GM23338 (cell line): ENCODE measurements around the gene TAF4. TPM values are rescaled to one million over a fixed set of nuclear protein-coding genes. Genes with fewer than 3 reads are reported as not detected.

Experiments used
- ATAC-seq: fragments of 200-7000 bp; cut with Tn5 transposase; 3 replicates; pipeline ENCODE4 v1.9.1; 2020
- DNase-seq: peaks from one replicate; pipeline ENCODE4 v3.0.0-alpha.2; 2015; ENCODE audit warnings: low spot score
- H2AFZ ChIP-seq: fragments of 200-600 bp; sonication (generic); 2 replicates; pipeline ENCODE4 v1.8.0; 2016; ENCODE audit warnings: antibody characterized with exemption, mild to moderate bottlenecking, moderate library complexity
- H3F3A ChIP-seq: fragments of 200-600 bp; sonication (generic); replicated peaks from 2 replicates; pipeline ENCODE4 v1.8.0; 2017; ENCODE audit warnings: antibody characterized with exemption, mixed run types, low read depth
- H3K27ac ChIP-seq: fragments of 200-600 bp; sonication (generic); 2 replicates; pipeline ENCODE4 v1.6.1; 2016; ENCODE audit warnings: low read depth
- H3K27me3 ChIP-seq: fragments of 200-600 bp; sonication (generic); 2 replicates; pipeline ENCODE4 v1.8.0; 2016; ENCODE audit warnings: mild to moderate bottlenecking, mixed run types, moderate library complexity; ENCODE audit not compliant: insufficient read depth
- H3K36me3 ChIP-seq: fragments of 200-600 bp; sonication (generic); 2 replicates; pipeline ENCODE4 v1.8.0; 2016; ENCODE audit warnings: mild to moderate bottlenecking; ENCODE audit not compliant: insufficient read depth
- H3K4me1 ChIP-seq: fragments of 200-600 bp; sonication (generic); 2 replicates; pipeline ENCODE4 v1.8.0; 2016; ENCODE audit warnings: mild to moderate bottlenecking, moderate library complexity; ENCODE audit not compliant: insufficient read depth
- H3K4me2 ChIP-seq: fragments of 200-600 bp; sonication (generic); 2 replicates; pipeline ENCODE4 v1.7.1; 2017; ENCODE audit warnings: mixed run types
- H3K4me3 ChIP-seq: fragments of 200-600 bp; sonication (generic); 2 replicates; pipeline ENCODE4 v1.6.1; 2016; ENCODE audit warnings: mixed run types
- H3K79me2 ChIP-seq: fragments of 200-600 bp; sonication (generic); replicated peaks from 2 replicates; pipeline ENCODE4 v1.8.0; 2017; ENCODE audit warnings: mild to moderate bottlenecking; ENCODE audit not compliant: insufficient read depth
- H3K9me2 ChIP-seq: fragments of 200-600 bp; sonication (generic); 2 replicates; pipeline ENCODE4 v1.8.0; 2017; ENCODE audit not compliant: insufficient read depth
- H4K20me1 ChIP-seq: fragments of 200-600 bp; sonication (generic); replicated peaks from 2 replicates; pipeline ENCODE4 v1.8.0; 2017; ENCODE audit warnings: mild to moderate bottlenecking; ENCODE audit not compliant: insufficient read depth
- H3K27ac Mint-ChIP-seq: 2 replicates; pipeline ENCODE4 v1.8.0; 2020; ENCODE audit warnings: inconsistent platforms, mild to moderate bottlenecking, moderate library complexity, mixed read lengths
- H3K27me3 Mint-ChIP-seq: 3 replicates; pipeline ENCODE4 v1.8.0; 2022; ENCODE audit warnings: low read depth, mild to moderate bottlenecking, moderate library complexity, mixed read lengths, inconsistent platforms; ENCODE audit not compliant: insufficient read depth, poor library complexity
- H3K36me3 Mint-ChIP-seq: 3 replicates; pipeline ENCODE4 v1.8.0; 2021; ENCODE audit warnings: low read depth, mild to moderate bottlenecking, inconsistent platforms, moderate library complexity, mixed read lengths
- H3K4me1 Mint-ChIP-seq: 3 replicates; pipeline ENCODE4 v1.8.0; 2020; ENCODE audit warnings: mild to moderate bottlenecking, inconsistent platforms, mixed read lengths
- H3K4me3 Mint-ChIP-seq: 3 replicates; pipeline ENCODE4 v1.8.0; 2021; ENCODE audit warnings: moderate library complexity, mild to moderate bottlenecking, inconsistent platforms, mixed read lengths
- H3K9me3 Mint-ChIP-seq: 3 replicates; pipeline ENCODE4 v1.8.0; 2020; ENCODE audit warnings: moderate library complexity, mild to moderate bottlenecking, inconsistent platforms, mixed read lengths
- CREB1 ChIP-seq: fragments of 250-450 bp; sonication (Bioruptor Pico); IDR thresholded peaks from 2 replicates; pipeline ENCODE4 v1.5.0; 2020; ENCODE audit warnings: low read depth, mild to moderate bottlenecking, moderate library complexity
- CTCF ChIP-seq, 2 experiments: fragments of 200-600 bp in 1 of 2; sonication (generic) in 1 of 2; conservative IDR thresholded peaks; 2 replicates each; pipeline versions ENCODE4 v1.5.1 to v1.6.1; 2016 to 2017; ENCODE audit warnings: antibody characterized with exemption in 2 of 2, low read depth in 2 of 2, mild to moderate bottlenecking in 2 of 2, moderate library complexity in 1 of 2
- EZH2phosphoT487 ChIP-seq: fragments of 200-600 bp; sonication (generic); IDR thresholded peaks from one replicate; pipeline ENCODE4 v1.8.1; 2018; ENCODE audit warnings: antibody characterized with exemption; ENCODE audit not compliant: unreplicated experiment
- NANOG ChIP-seq: IDR thresholded peaks from 2 replicates; pipeline ENCODE4 v1.6.1; 2016; ENCODE audit warnings: antibody characterized with exemption, borderline replicate concordance
- POLR2AphosphoS5 ChIP-seq: IDR thresholded peaks from 2 replicates; pipeline ENCODE4 v1.6.1; 2016; ENCODE audit warnings: antibody characterized with exemption, low read depth
- REST ChIP-seq: IDR thresholded peaks from one replicate; pipeline ENCODE4 v1.6.1; 2018; ENCODE audit warnings: antibody characterized with exemption; ENCODE audit not compliant: unreplicated experiment
- STAT1 ChIP-seq: IDR thresholded peaks from one replicate; pipeline ENCODE4 v1.6.1; 2016; ENCODE audit warnings: antibody characterized with exemption; ENCODE audit not compliant: unreplicated experiment
- ZNF114 ChIP-seq: fragments of 250-450 bp; sonication (Bioruptor Pico); IDR thresholded peaks from 2 replicates; pipeline ENCODE4 v1.5.0; 2020; ENCODE audit warnings: mild to moderate bottlenecking, moderate library complexity
- ZNF462 ChIP-seq: fragments of 250-450 bp; sonication (Bioruptor Pico); IDR thresholded peaks from 2 replicates; pipeline ENCODE4 v1.5.0; 2020; ENCODE audit warnings: mild to moderate bottlenecking, moderate library complexity
- polyA plus RNA-seq: library from polyadenylated mRNA; unstranded; fragments of >200 nt; fragmentation: Nextera tagmentation; extraction: Ambion mirVana; gene quantifications from 2 replicates; pipeline ENCODE4 v1.2.1, GENCODE V29; 2016
- total RNA-seq: library from RNA; depleted of rRNA; stranded (reverse); fragments of >200 nt; shearing (Covaris generic); gene quantifications from 2 replicates; pipeline ENCODE4 v1.2.3, GENCODE V29; 2014

Gene TAF4
- total and polyA plus RNA-seq, 2 experiments from 2014 or later, result 7.2 to 60.0 TPM

GRCh38 chr20:62114894-62115293, 49.2 kb upstream of the TAF4 start (continued):
- TF ChIP-seq ZNF462 (CRISPR knock-in tag) (no peak), REST (no peak), EZH2phosphoT487 (no peak), ZNF114 (no peak)

GRCh38 chr20:62112368-62112767, 46.7 kb upstream of the TAF4 start:
- no peak overlapping the region for H3K4me3 Mint-ChIP-seq
- Histone ChIP-seq H3K4me2 (no peak overlapping the region), H3K27me3 (no peaks in the 10 kb centered on the region), H3K4me3 (no peak overlapping the region), H3K79me2 (no peaks in the 10 kb centered on the region), H3F3A (no peaks in the 10 kb centered on the region), H2AFZ (no peak overlapping the region), H3K36me3 (no peaks in the 10 kb centered on the region), H4K20me1 (no peaks in the 10 kb centered on the region), H3K4me1 (no peaks in the 10 kb centered on the region; the same call in 1 of the 2 replicates), H3K9me2 (no peaks in the 10 kb centered on the region), H3K27ac (no peak overlapping the region)
- peaks cover 13% of the 10 kb centered on the region; the same call in 2 of the 3 replicates for H3K36me3 Mint-ChIP-seq
- H3K9me3 Mint-ChIP-seq, result peaks cover 46% of the 10 kb centered on the region
- DNase-seq (no peak), ATAC-seq (no peak)
- TF ChIP-seq CTCF (conservative IDR thresholded peaks at IDR 0.05; ENCODE audit: low read depth in 2 of 2), result no peak
- TF ChIP-seq STAT1, result no peak
- no peak for TF ChIP-seq POLR2AphosphoS5
- TF ChIP-seq NANOG, result no peak
- no peak for TF ChIP-seq REST
- no peak for TF ChIP-seq EZH2phosphoT487
- TF ChIP-seq ZNF114, result no peak
- no peak for TF ChIP-seq CREB1 (CRISPR knock-in tag)
- H3K27me3 Mint-ChIP-seq, result peaks cover 8% of the 10 kb centered on the region
- peaks cover 8% of the 10 kb centered on the region; the same call in 1 of the 3 replicates for H3K4me1 Mint-ChIP-seq
- no peak overlapping the region for H3K27ac Mint-ChIP-seq
